Aorta (tissue), 5 donors: ENCODE measurements around the gene IFNG. TPM values are rescaled to one million over a fixed set of nuclear protein-coding genes. Genes with fewer than 3 reads are reported as not detected.

Source experiments
- ATAC-seq: fragments of 200-7000 bp; cut with Tn5 transposase; one replicate; pipeline ENCODE4 v1.9.1; 2022; ENCODE audit warnings: moderate library complexity; ENCODE audit not compliant: low FRiP score
- DNase-seq, 2 donors: peaks; one replicate each; pipeline ENCODE4 v3.0.0-alpha.2; 2020
- H3K27ac ChIP-seq, 2 donors: one replicate each; pipeline ENCODE4 v1.5.1; 2013; ENCODE audit warnings: low read length in 2 of 2, mild to moderate bottlenecking in 2 of 2, moderate library complexity in 2 of 2, control low read depth in 1 of 2, inconsistent platforms in 1 of 2, low read depth in 1 of 2
- H3K27me3 ChIP-seq, 2 donors: one replicate each; pipeline ENCODE4 v1.6.1; 2013; ENCODE audit warnings: control low read depth in 1 of 2, low read length in 1 of 2, mild to moderate bottlenecking in 1 of 2, moderate library complexity in 1 of 2; ENCODE audit not compliant: insufficient read depth in 2 of 2, control insufficient read depth in 1 of 2
- H3K36me3 ChIP-seq, 2 donors: one replicate each; pipeline ENCODE4 v1.6.1; 2013; ENCODE audit warnings: control low read depth in 1 of 2, low read length in 1 of 2, mild to moderate bottlenecking in 1 of 2; ENCODE audit not compliant: insufficient read depth in 2 of 2, control insufficient read depth in 1 of 2
- H3K4me1 ChIP-seq, 2 donors: one replicate each; pipeline ENCODE4 v1.6.1; 2013; ENCODE audit warnings: low read length in 2 of 2, control low read depth in 1 of 2, mild to moderate bottlenecking in 1 of 2, moderate library complexity in 1 of 2; ENCODE audit not compliant: insufficient read depth in 2 of 2, control insufficient read depth in 1 of 2
- H3K4me3 ChIP-seq, 2 donors: one replicate each; pipeline ENCODE4 v1.5.1; 2013; ENCODE audit warnings: low read length in 2 of 2, control low read depth in 1 of 2, mild to moderate bottlenecking in 1 of 2
- H3K9me3 ChIP-seq: one replicate; pipeline ENCODE4 v1.6.1; 2013; ENCODE audit warnings: mild to moderate bottlenecking, low read length; ENCODE audit not compliant: control insufficient read depth
- WGBS, 2 donors: extraction: QIAGEN DNeasy Blood & Tissue Kit; methylation state at CpG; one replicate each; pipeline ENCODE4 v1.1.7; 2013; 5-methylcytosine and 5-hydroxymethylcytosine counted together
- intact Hi-C, 2 donors: fragments of 100-400 bp; cut with DNase I; formaldehyde crosslinking; loops; one replicate each; pipeline versions ENCODE4 v1.14.2 to v1.15.0; 2022
- polyA plus RNA-seq, 2 donors: library from polyadenylated mRNA; stranded (reverse); fragments of 200-250 nt; gene quantifications; one replicate each; pipeline ENCODE4 v1.2.3, GENCODE V29; 2013
- total RNA-seq, 2 donors: library from RNA; stranded (reverse); fragmentation: NEBNext Ultra II Directional; extraction: Animal tissue kit (Norgen Biotek cat#: 25700); gene quantifications; one replicate each; pipeline ENCODE4 v1.2.1, GENCODE V29; 2021
- donor health status: healthy with polysubstance abuse.
- donor health status: Bipolar disorder and iron deficiency.
- donor health status: DM: no; HTN: no; CAD: no.
- donor health status: DM: no; HTN: no; CAD: no.
- donor health status: DM: yes; HTN: yes; CAD: no.

Gene IFNG
- total and polyA plus RNA-seq, 4 donors: not detected

DNA sequence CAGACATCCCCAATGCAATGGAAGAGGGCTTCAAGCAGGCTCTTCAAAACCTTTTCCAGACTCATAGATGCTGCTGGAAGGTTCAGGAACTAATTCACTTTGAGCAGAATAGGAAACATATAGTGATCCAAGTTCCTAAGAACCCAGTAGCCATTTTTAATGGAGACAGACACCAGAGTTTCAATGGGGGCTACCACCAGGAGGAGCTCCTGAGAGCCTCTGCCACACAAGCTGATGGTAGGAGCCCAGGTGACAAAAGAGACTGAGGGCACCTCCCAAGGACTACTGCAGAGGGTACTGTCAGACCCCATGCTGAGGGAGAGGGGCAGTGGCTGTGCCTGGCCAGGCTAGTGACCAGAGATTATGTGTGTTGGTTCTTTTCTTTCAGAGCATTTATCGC is 45.9 kb downstream of the IFNG start:
- no peaks in the 10 kb centered on the region for H3K9me3 ChIP-seq
- no peaks in the 10 kb centered on the region for H3K36me3 ChIP-seq
- no peaks in the 10 kb centered on the region for H3K4me1 ChIP-seq
- no peak overlapping the region for H3K27ac ChIP-seq
- H3K4me3 ChIP-seq: no peak overlapping the region
- ATAC-seq (no peak), DNase-seq (no peak)
- 0 to 41% methylated on average over 1 of the region's 1 CpG for WGBS, 2 donors
- intact Hi-C loops: no loop called here
- H3K27me3 ChIP-seq: peaks cover 0 to 2% of the 10 kb centered on the region in 2 donors

DNA sequence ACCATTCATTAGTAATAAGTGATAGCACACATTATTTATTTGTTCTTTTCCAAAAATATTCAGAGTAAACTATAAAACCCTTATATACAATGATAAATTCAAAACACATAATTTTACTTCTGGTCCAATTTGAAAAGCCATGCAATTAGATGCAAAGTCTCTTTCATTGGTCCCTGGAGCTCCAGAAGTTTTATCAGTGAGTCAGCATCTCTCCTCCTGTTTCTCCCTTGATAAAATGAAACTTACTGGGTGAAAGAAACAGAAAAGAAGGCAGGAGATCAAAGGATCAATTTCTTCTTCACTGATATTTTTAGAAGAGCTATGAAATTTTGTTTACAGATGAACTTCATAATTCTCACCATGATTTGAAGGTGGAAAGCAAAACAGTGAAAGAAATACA is 47.5 kb downstream of the IFNG start:
- ATAC-seq (no peak), DNase-seq (no peak)
- Histone ChIP-seq H3K36me3 (no peaks in the 10 kb centered on the region), H3K9me3 (no peaks in the 10 kb centered on the region), H3K4me1 (no peaks in the 10 kb centered on the region), H3K27me3 (peaks cover 0 to 2% of the 10 kb centered on the region in 2 donors), H3K4me3 (no peak overlapping the region), H3K27ac (no peak overlapping the region)
- intact Hi-C loops: no loop called here

DNA sequence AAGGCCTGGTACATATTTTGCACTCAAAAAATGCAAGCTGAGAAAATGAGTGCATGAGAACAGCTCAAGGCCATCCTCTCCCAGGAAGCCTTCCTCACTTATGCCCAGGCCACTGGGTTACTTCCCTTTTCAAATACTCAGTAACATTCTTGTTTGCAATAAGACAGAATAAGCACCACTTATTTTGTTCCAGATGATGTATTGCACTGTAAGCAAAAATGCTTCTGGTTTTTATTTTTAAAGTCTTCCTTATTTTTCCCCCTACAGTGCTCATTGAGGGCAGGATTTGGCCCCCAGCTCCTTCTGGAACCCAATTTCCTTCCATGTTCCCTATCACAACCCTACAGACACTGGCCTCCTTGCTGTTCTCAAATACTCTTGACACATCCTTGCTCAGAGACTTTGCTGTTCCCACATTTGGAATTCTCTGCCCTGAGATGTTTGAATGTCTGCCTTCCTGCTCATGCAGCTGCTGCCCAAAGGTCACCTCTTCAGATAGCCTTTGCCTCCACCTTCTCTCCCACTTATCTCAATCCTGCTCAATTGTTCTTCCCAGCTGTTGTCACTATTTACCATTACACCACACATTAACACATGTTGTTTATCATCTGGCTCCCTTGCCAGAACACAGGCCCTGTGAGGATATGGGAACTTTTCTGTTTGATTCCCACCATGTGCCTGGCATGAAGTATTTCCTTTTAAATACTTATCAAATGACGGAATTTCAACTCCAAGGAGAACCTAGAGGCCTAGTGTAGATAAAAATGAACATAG is 49.9 kb downstream of the IFNG start:
- ATAC-seq: no peak
- intact Hi-C loops: no loop called here

DNA sequence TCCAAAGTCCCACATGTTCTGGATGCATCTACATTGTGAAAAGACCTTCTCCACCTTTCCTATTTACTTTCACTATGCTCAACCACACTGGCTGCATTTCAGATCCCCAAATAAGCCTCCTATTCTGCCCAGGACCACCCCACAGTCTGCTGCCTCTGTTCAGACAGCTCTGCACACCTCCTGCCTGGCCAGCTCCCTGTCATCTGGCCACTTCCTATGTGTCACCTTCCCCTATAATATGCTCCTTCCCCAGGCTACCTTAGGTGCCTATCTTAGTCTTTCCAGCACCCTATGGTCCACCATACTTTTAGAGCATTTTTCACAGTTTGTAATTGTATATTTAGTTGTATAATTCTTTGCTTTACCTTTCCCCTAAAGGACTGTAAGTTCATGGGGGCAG is 50.5 kb downstream of the IFNG start:
- H3K4me3 ChIP-seq: no peak overlapping the region
- H3K27me3 ChIP-seq: no peaks in the 10 kb centered on the region
- no peak overlapping the region for H3K27ac ChIP-seq
- H3K36me3 ChIP-seq: no peaks in the 10 kb centered on the region
- DNase-seq (no peak), ATAC-seq (no peak)
- intact Hi-C loops: no loop called here
- H3K4me1 ChIP-seq: no peaks in the 10 kb centered on the region
- no peaks in the 10 kb centered on the region for H3K9me3 ChIP-seq

More for the DNA sequence above, 49.9 kb downstream of the IFNG start:
- Histone ChIP-seq H3K36me3 (no peaks in the 10 kb centered on the region), H3K27ac (no peak overlapping the region), H3K4me3 (no peak overlapping the region), H3K27me3 (no peaks in the 10 kb centered on the region), H3K9me3 (no peaks in the 10 kb centered on the region), H3K4me1 (no peaks in the 10 kb centered on the region)
- 22 to 37% methylated on average over 1 of the region's 1 CpG for WGBS, 2 donors
- DNase-seq: no peak

DNA sequence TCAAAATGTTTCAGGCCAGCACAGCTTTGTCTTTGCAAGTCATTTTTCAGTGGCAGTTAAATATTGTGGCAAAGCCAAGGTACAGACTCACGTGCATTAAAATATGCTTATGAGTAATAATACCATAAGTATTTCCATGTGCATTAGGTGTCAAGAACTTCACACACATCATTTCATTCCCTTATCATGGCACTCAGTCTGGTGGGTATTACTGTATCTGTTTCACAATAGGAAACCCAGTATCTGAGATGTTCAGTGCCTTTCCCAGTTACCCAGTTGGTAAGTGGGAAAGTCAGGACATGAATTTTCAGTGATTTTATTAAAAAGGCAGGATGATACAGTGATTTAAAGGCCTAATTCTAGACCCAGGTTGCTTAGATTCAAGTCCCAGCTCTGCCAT is 52.9 kb downstream of the IFNG start:
- DNase-seq: no peak
- Histone ChIP-seq H3K27ac (no peak overlapping the region), H3K36me3 (no peaks in the 10 kb centered on the region), H3K9me3 (peaks cover 2% of the 10 kb centered on the region), H3K4me1 (no peaks in the 10 kb centered on the region), H3K4me3 (no peak overlapping the region), H3K27me3 (no peaks in the 10 kb centered on the region)
- 77 to 82% methylated on average over 1 of the region's 1 CpG for WGBS, 2 donors
- ATAC-seq: no peak
- intact Hi-C loops: no loop called here

DNA sequence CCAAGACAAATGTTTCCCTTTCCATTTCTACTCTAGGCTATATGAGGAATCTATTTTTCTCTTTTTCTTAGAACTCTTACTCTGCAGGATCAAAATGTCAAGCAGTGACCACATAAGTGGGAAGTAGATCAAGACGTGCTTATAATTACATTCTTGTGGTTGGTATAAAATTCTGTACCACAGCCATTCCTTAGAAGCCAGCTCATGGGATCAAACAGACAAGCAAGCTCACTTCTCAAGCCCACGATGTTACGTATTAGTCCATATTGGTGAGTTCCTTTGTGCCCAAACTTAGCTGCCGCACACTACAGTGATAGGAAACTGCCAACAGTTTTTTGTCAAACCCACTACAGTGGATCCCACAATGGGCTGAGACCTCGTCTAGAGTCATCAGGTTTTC is 53.4 kb downstream of the IFNG start:
- intact Hi-C loops: no loop called here
- Histone ChIP-seq H3K27ac (no peak overlapping the region), H3K36me3 (no peaks in the 10 kb centered on the region), H3K4me1 (no peaks in the 10 kb centered on the region), H3K9me3 (peaks cover 2% of the 10 kb centered on the region), H3K27me3 (no peaks in the 10 kb centered on the region), H3K4me3 (no peak overlapping the region)
- 65 to 72% methylated on average over 5 of the region's 5 CpGs for WGBS, 2 donors
- DNase-seq (no peak), ATAC-seq (no peak)

Other genes starting within 250 kb of the IFNG start
- gene IFNG-AS1, start 170.3 kb downstream of the IFNG start, total RNA-seq: under 1 TPM; 0.42 to 0.54 TPM
- gene IFNG-AS1, start 170.3 kb downstream of the IFNG start, polyA plus RNA-seq: not detected
- not detected for gene IL26, start 66.1 kb upstream of the IFNG start, total RNA-seq
- not detected for gene IL26, start 66.1 kb upstream of the IFNG start, polyA plus RNA-seq
- not detected for gene IL22, start 93.9 kb upstream of the IFNG start, total RNA-seq
- not detected for gene IL22, start 93.9 kb upstream of the IFNG start, polyA plus RNA-seq
- 10 to 100 TPM; 12.6 to 15.0 TPM for gene MDM1, start 172.6 kb upstream of the IFNG start, total RNA-seq
- gene MDM1, start 172.6 kb upstream of the IFNG start, polyA plus RNA-seq: 10 to 100 TPM; 10.5 to 19.6 TPM